Measurements from ENCODE around the gene LRRC39. TPM values are rescaled to one million over a fixed set of nuclear protein-coding genes. Genes with fewer than 3 reads are reported as not detected.

The LRRC39 gene
- total RNA-seq, 1 experiment from 2014 or later = 0.67 TPM

DNA sequence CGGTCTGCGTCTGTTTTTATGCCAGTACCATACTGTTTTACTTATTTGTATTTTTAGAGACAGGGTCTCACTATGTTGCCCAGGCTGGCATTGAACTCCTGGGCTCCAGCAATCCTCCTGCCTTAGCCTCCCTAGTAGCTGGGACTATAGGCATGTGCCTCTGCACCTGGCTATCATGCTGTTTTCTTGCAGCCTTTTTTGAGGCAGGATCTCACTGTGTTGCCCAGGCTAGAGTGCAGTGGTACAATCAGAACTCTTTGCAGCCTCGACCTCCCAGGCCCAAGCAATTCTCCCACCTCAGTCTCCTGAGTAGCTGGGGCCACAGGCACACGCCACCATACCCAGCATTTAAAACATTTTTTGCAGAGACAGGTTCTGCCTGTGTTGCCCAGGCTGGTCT lies 5.3 kb upstream of the LRRC39 start:
- CTCF ChIA-PET = no interaction called here
- no peaks in the 10 kb centered on the region for H3K27me3 ChIP-seq (replicated peaks; ENCODE audit: insufficient read depth, low read depth, low read length, poor library complexity)
- no peak for TF ChIP-seq EZH2 (IDR thresholded peaks at IDR 0.05; ENCODE audit: borderline replicate concordance, low read depth, low read length, poor library complexity, severe bottlenecking)
- TF ChIP-seq, protein P1, sequence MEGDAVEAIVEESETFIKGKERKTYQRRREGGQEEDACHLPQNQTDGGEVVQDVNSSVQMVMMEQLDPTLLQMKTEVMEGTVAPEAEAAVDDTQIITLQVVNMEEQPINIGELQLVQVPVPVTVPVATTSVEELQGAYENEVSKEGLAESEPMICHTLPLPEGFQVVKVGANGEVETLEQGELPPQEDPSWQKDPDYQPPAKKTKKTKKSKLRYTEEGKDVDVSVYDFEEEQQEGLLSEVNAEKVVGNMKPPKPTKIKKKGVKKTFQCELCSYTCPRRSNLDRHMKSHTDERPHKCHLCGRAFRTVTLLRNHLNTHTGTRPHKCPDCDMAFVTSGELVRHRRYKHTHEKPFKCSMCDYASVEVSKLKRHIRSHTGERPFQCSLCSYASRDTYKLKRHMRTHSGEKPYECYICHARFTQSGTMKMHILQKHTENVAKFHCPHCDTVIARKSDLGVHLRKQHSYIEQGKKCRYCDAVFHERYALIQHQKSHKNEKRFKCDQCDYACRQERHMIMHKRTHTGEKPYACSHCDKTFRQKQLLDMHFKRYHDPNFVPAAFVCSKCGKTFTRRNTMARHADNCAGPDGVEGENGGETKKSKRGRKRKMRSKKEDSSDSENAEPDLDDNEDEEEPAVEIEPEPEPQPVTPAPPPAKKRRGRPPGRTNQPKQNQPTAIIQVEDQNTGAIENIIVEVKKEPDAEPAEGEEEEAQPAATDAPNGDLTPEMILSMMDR (conservative IDR thresholded peaks at IDR 0.05; ENCODE audit: low read depth, low read length) = no peak
- H3K4me3 ChIP-seq (ENCODE audit: low read depth, low read length, poor library complexity, severe bottlenecking) = no peak overlapping the region
- BruUV-seq (replicated peaks) = no TSS peak
- intact Hi-C loops (cut with micrococcal nuclease; ENCODE audit: unreplicated experiment) = no loop called here
- no peak overlapping the region for H3K27ac ChIP-seq (ENCODE audit: low read depth, low read length, poor library complexity, severe bottlenecking)
- H3K9me3 ChIP-seq (ENCODE audit: low read depth, low read length, poor library complexity, severe bottlenecking) = no peaks in the 10 kb centered on the region
- POLR2A ChIA-PET (ENCODE audit: low non-redundant PET) = no interaction called here
- DNase-seq (ENCODE audit: low spot score) = no peak
- no peaks in the 10 kb centered on the region for H3K36me3 ChIP-seq (ENCODE audit: insufficient read depth, low read length, poor library complexity, severe bottlenecking)
- peaks cover 4% of the 10 kb centered on the region for H3K4me1 ChIP-seq (ENCODE audit: insufficient read depth, low read length, poor library complexity, severe bottlenecking)

DNA sequence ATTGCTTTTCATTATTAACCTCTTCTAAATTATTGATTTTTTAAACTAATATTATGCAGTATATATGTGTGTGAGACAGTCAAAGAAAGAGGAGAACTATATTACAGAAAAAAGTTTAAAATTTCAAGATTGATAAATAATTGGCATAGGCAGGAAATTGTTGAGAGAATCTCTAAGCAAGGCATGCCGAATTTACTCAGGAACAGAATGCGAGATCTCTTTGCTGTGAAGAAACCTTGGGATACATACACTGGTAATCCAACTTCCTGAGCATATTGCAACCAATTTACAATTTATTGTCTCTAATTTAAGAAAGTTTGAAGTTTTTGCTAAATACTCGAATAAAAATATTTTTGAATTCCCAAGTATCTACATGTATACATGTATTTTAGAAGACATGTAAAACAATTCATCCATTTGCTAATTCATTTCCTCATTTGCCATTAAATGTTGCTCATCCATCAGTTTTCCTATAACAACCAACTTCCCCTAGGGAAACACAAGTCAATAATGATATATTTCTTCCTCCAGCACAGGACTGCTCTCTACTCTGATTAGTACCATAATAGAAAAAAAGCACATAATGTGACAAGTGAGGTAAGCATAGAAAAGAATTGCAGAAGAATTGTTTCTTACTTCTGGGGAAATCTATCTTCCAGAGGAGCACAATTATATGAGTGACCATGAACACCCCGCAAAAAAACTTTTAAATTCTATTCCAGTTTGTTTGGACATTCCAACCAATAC lies 588 bp downstream of the LRRC39 start:
- Histone ChIP-seq H3K9me3 (ENCODE audit: low read depth, low read length, poor library complexity, severe bottlenecking) (no peaks in the 10 kb centered on the region), H3K27ac (ENCODE audit: low read depth, low read length, poor library complexity, severe bottlenecking) (no peak overlapping the region), H3K4me1 (ENCODE audit: insufficient read depth, low read length, poor library complexity, severe bottlenecking) (no peaks in the 10 kb centered on the region), H3K36me3 (ENCODE audit: insufficient read depth, low read length, poor library complexity, severe bottlenecking) (no peaks in the 10 kb centered on the region), H3K27me3 (replicated peaks; ENCODE audit: insufficient read depth, low read depth, low read length, poor library complexity) (no peaks in the 10 kb centered on the region), H3K4me3 (ENCODE audit: low read depth, low read length, poor library complexity, severe bottlenecking) (no peak overlapping the region)
- ChIA-PET CTCF (no interaction called here), POLR2A (ENCODE audit: low non-redundant PET) (interaction anchor here (0.9 kb wide), 1 partner anchor 176 kb away, joined by 20 read pairs; no protein-coding TSS in a partner anchor)
- TF ChIP-seq EZH2 (IDR thresholded peaks at IDR 0.05; ENCODE audit: borderline replicate concordance, low read depth, low read length, poor library complexity, severe bottlenecking) = no peak
- TF ChIP-seq, protein P1 (conservative IDR thresholded peaks at IDR 0.05; ENCODE audit: low read depth, low read length) = no peak
- no peak for DNase-seq (ENCODE audit: low spot score)
- intact Hi-C loops (cut with micrococcal nuclease; ENCODE audit: unreplicated experiment) = no loop called here
- no TSS peak for BruUV-seq (replicated peaks)

DNA sequence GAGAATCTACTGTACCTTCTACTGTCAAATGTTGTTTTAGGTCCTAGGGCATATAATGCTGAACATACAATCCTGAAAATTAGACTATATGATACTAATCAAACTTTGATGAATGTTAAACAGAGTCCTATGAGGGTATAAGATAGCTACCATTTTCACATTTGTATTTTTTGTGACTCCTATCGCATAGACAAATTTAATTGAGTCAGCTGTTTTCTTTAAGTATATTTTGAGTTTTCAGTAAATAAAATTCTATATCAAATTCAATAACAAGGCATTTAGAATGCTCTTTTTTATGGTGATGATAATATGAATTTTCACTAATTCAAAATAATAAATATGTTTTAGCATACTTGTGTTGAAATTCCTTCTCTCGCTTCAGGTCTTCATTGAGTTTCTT lies 10.0 kb downstream of the LRRC39 start:
- no peaks in the 10 kb centered on the region for H3K27me3 ChIP-seq (replicated peaks; ENCODE audit: insufficient read depth, low read depth, low read length, poor library complexity)
- ChIA-PET CTCF (no interaction called here), POLR2A (ENCODE audit: low non-redundant PET) (no interaction called here)
- intact Hi-C loops (cut with micrococcal nuclease; ENCODE audit: unreplicated experiment) = no loop called here
- no peak overlapping the region for H3K4me3 ChIP-seq (ENCODE audit: low read depth, low read length, poor library complexity, severe bottlenecking)
- H3K36me3 ChIP-seq (ENCODE audit: insufficient read depth, low read length, poor library complexity, severe bottlenecking) = no peaks in the 10 kb centered on the region
- no peak overlapping the region for H3K27ac ChIP-seq (ENCODE audit: low read depth, low read length, poor library complexity, severe bottlenecking)
- TF ChIP-seq, protein P1 (conservative IDR thresholded peaks at IDR 0.05; ENCODE audit: low read depth, low read length) = no peak
- no peak for TF ChIP-seq EZH2 (IDR thresholded peaks at IDR 0.05; ENCODE audit: borderline replicate concordance, low read depth, low read length, poor library complexity, severe bottlenecking)
- BruUV-seq (replicated peaks) = no TSS peak
- no peaks in the 10 kb centered on the region for H3K4me1 ChIP-seq (ENCODE audit: insufficient read depth, low read length, poor library complexity, severe bottlenecking)
- DNase-seq (ENCODE audit: low spot score) = no peak
- no peaks in the 10 kb centered on the region for H3K9me3 ChIP-seq (ENCODE audit: low read depth, low read length, poor library complexity, severe bottlenecking)
